Endodermal cell (in vitro differentiated cells): ENCODE results near the gene TAS2R39. TPM values are rescaled to one million over a fixed set of nuclear protein-coding genes. Genes with fewer than 3 reads are reported as not detected.
A peak's percentile ranks its signal among the peaks of the same experiment; 100 is the strongest.

ENCODE experiments used
- DNase-seq: peaks from one replicate; pipeline ENCODE4 v3.0.0-alpha.2; 2017
- H3K27ac ChIP-seq: 2 replicates; pipeline ENCODE4 v1.5.1; 2013; ENCODE audit warnings: mild to moderate bottlenecking, low read depth, low read length, moderate library complexity
- H3K27me3 ChIP-seq: 2 replicates; pipeline ENCODE4 v1.6.1; 2013; ENCODE audit warnings: mild to moderate bottlenecking, low read length, moderate library complexity; ENCODE audit not compliant: insufficient read depth, control insufficient read depth, poor library complexity, severe bottlenecking
- H3K36me3 ChIP-seq: 2 replicates; pipeline ENCODE4 v1.7.0; 2013; ENCODE audit warnings: mild to moderate bottlenecking, low read length, moderate library complexity; ENCODE audit not compliant: control insufficient read depth, insufficient read depth
- H3K4me1 ChIP-seq: one replicate; pipeline ENCODE4 v1.7.0; 2013; ENCODE audit warnings: low read length; ENCODE audit not compliant: control insufficient read depth, insufficient read depth
- H3K4me3 ChIP-seq: 2 replicates; pipeline ENCODE4 v1.5.1; 2013; ENCODE audit warnings: mild to moderate bottlenecking, low read length, moderate library complexity
- H3K9ac ChIP-seq: 2 replicates; pipeline ENCODE4 v1.6.1; 2013; ENCODE audit warnings: mild to moderate bottlenecking, low read length, moderate library complexity; ENCODE audit not compliant: poor library complexity, severe bottlenecking; ENCODE audit errors: extremely low read depth
- H3K9me3 ChIP-seq: 2 replicates; pipeline ENCODE4 v1.6.1; 2013; ENCODE audit warnings: mild to moderate bottlenecking, low read length, moderate library complexity; ENCODE audit not compliant: control insufficient read depth
- H3K27ac Mint-ChIP-seq: 2 replicates; pipeline ENCODE4 v1.8.0; 2020; ENCODE audit warnings: mixed read lengths
- H3K27me3 Mint-ChIP-seq: 2 replicates; pipeline ENCODE4 v1.8.0; 2021; ENCODE audit warnings: mild to moderate bottlenecking, mixed read lengths; ENCODE audit not compliant: insufficient read depth
- H3K36me3 Mint-ChIP-seq: 2 replicates; pipeline ENCODE4 v1.8.0; 2020; ENCODE audit warnings: low read depth, mixed read lengths
- H3K4me1 Mint-ChIP-seq: 2 replicates; pipeline ENCODE4 v1.8.0; 2020; ENCODE audit warnings: mixed read lengths
- H3K4me3 Mint-ChIP-seq: 2 replicates; pipeline ENCODE4 v1.8.0; 2020; ENCODE audit warnings: mild to moderate bottlenecking, moderate library complexity, mixed read lengths
- H3K9me3 Mint-ChIP-seq: 2 replicates; pipeline ENCODE4 v1.8.0; 2020; ENCODE audit warnings: mild to moderate bottlenecking, mixed read lengths
- CTCF ChIP-seq: fragments of 200-600 bp; sonication (generic); conservative IDR thresholded peaks from 2 replicates; pipeline ENCODE4 v1.5.0; 2021; ENCODE audit warnings: antibody characterized with exemption, mild to moderate bottlenecking
- WGBS, 2 experiments: methylation state at CpG; one replicate each; pipeline versions ENCODE4 v1.1.5 to v1.1.7; 2013; ENCODE audit warnings: missing lambda C conversion rate in 2 of 2, mixed read lengths in 1 of 2; ENCODE audit not compliant: insufficient coverage in 1 of 2, insufficient read length in 1 of 2; 5-methylcytosine and 5-hydroxymethylcytosine counted together
- total RNA-seq, 2 donors: library from RNA; stranded (reverse); fragmentation: NEBNext Ultra II Directional in 1 of 2; extraction: Animal tissue kit (Norgen Biotek cat#: 25700) in 1 of 2; gene quantifications; 2 replicates in 1 of 2; 3 replicates in 1 of 2; pipeline ENCODE4 v1.2.1, GENCODE V29; 2021

TAS2R39 gene
- total RNA-seq, 2 donors from 2014 or later = not detected

- peaks cover 10% of the 10 kb centered on the region for H3K9me3 Mint-ChIP-seq
- TF ChIP-seq CTCF = no peak
- no peak overlapping the region for H3K4me3 Mint-ChIP-seq
- no peaks in the 10 kb centered on the region for H3K4me1 Mint-ChIP-seq
- no peaks in the 10 kb centered on the region for H3K4me1 ChIP-seq
- no peaks in the 10 kb centered on the region for H3K36me3 Mint-ChIP-seq
- peak; percentile 27 for DNase-seq
- H3K4me3 ChIP-seq = no peak overlapping the region
- H3K27me3 Mint-ChIP-seq = peaks cover 18% of the 10 kb centered on the region
- H3K36me3 ChIP-seq = no peaks in the 10 kb centered on the region
- no peak overlapping the region for H3K27ac Mint-ChIP-seq
- 95% methylated on average over 2 of the region's 2 CpGs; no CpG with 5 or more reads in 1 of the 2 experiments for WGBS, 2 experiments
- H3K27ac ChIP-seq = no peak overlapping the region
- no peak overlapping the region for H3K9ac ChIP-seq
- H3K9me3 ChIP-seq = peaks cover 5% of the 10 kb centered on the region
- H3K27me3 ChIP-seq = peaks cover 9% of the 10 kb centered on the region
Observed at GRCh38 chr7:143217806-143218205, 34.6 kb downstream of the TAS2R39 start.

- WGBS, 2 experiments = 95% methylated on average over 2 of the region's 2 CpGs; no CpG with 5 or more reads in 1 of the 2 experiments
- peaks cover 21% of the 10 kb centered on the region for H3K27me3 Mint-ChIP-seq
- Histone ChIP-seq H3K4me3 (no peak overlapping the region), H3K9me3 (no peaks in the 10 kb centered on the region), H3K27ac (no peak overlapping the region), H3K9ac (no peak overlapping the region), H3K36me3 (no peaks in the 10 kb centered on the region), H3K4me1 (no peaks in the 10 kb centered on the region), H3K27me3 (peaks cover 22% of the 10 kb centered on the region)
- no peak overlapping the region for H3K4me3 Mint-ChIP-seq
- no peaks in the 10 kb centered on the region for H3K4me1 Mint-ChIP-seq
- H3K9me3 Mint-ChIP-seq = no peaks in the 10 kb centered on the region
- no peak for TF ChIP-seq CTCF
- no peak overlapping the region for H3K27ac Mint-ChIP-seq
- H3K36me3 Mint-ChIP-seq = no peaks in the 10 kb centered on the region
- no peak for DNase-seq
Observed at GRCh38 chr7:143221286-143221685, 38.1 kb downstream of the TAS2R39 start.

- Mint-ChIP-seq H3K4me3 (no peak within 1 kb of the TSS), H3K9me3 (no peaks in the 10 kb centered on the region), H3K27me3 (peaks cover 21% of the 10 kb centered on the region), H3K27ac (no peak within 1 kb of the TSS), H3K4me1 (no peaks in the 10 kb centered on the region), H3K36me3 (no peaks in the 10 kb centered on the region)
- DNase-seq = no peak
- no peaks in the 10 kb centered on the region for H3K36me3 ChIP-seq
- no peak within 1 kb of the TSS for H3K27ac ChIP-seq
- no peak within 1 kb of the TSS for H3K9ac ChIP-seq
- WGBS, 2 experiments = 91 to 93% methylated on average over 3 of the region's 3 CpGs
- no peaks in the 10 kb centered on the region for H3K9me3 ChIP-seq
- peaks cover 22% of the 10 kb centered on the region for H3K27me3 ChIP-seq
- TF ChIP-seq CTCF = no peak
- no peaks in the 10 kb centered on the region for H3K4me1 ChIP-seq
- H3K4me3 ChIP-seq = no peak within 1 kb of the TSS
Observed at GRCh38 chr7:143221737-143222136, 38.5 kb downstream of the TAS2R39 start, which contains the start of gene TAS2R40. TAS2R40 (plus strand) TSS chr7:143222037; CDS start chr7:143222079, 42 bp downstream.
